Right lobe of liver (tissue), 6 donors: ENCODE results near the gene MSX2. TPM values are rescaled to one million over a fixed set of nuclear protein-coding genes. Genes with fewer than 3 reads are reported as not detected.

ENCODE experiments used
- ATAC-seq, 4 donors: fragments of 200-7000 bp; cut with Tn5 transposase; one replicate each; pipeline ENCODE4 v1.9.1; 2020; ENCODE audit warnings: mild to moderate bottlenecking in 4 of 4, moderate library complexity in 4 of 4
- DNase-seq, 3 donors: peaks; one replicate each; pipeline ENCODE4 v3.0.0-alpha.2; 2020
- H3K27ac ChIP-seq, 3 donors: fragments of 200-600 bp; one replicate each; pipeline ENCODE4 v1.8.0; 2022
- H3K27me3 ChIP-seq, 2 donors: fragments of 200-600 bp; one replicate each; pipeline ENCODE4 v1.8.0; 2022
- H3K36me3 ChIP-seq, 4 donors: fragments of 200-600 bp; sonication (generic) in 1 of 4; one replicate each; pipeline versions ENCODE4 v1.5.1 to v1.8.0; 2017 to 2022; ENCODE audit warnings: control low read depth in 1 of 4
- H3K4me1 ChIP-seq, 4 donors: fragments of 200-600 bp; sonication (generic) in 1 of 4; one replicate each; pipeline versions ENCODE4 v1.5.1 to v1.8.0; 2017 to 2022; ENCODE audit warnings: control low read depth in 1 of 4
- H3K4me3 ChIP-seq, 3 donors: fragments of 200-600 bp; one replicate each; pipeline ENCODE4 v1.8.0; 2022
- H3K9me3 ChIP-seq, 4 donors: fragments of 200-600 bp; sonication (generic) in 1 of 4; one replicate each; pipeline versions ENCODE4 v1.5.1 to v1.8.0; 2017 to 2022; ENCODE audit warnings: control low read depth in 1 of 4
- CTCF ChIP-seq, 4 donors: fragments of 200-600 bp in 3 of 4; fragments of 450-650 bp in 1 of 4; IDR thresholded peaks; one replicate each; pipeline versions ENCODE4 v1.5.1 to v1.8.0; 2016 to 2022; ENCODE audit warnings: antibody characterized with exemption in 4 of 4, mild to moderate bottlenecking in 2 of 4
- POLR2A ChIP-seq: fragments of 450-650 bp; IDR thresholded peaks from one replicate; pipeline ENCODE4 v1.6.1; 2017; ENCODE audit warnings: antibody characterized with exemption, mild to moderate bottlenecking
- WGBS: methylation state at CpG from one replicate; pipeline ENCODE4 v1.1.6; 2018; ENCODE audit warnings: low coverage, low lambda C conversion rate; ENCODE audit not compliant: insufficient coverage; ENCODE audit errors: missing lambda C conversion rate; 5-methylcytosine and 5-hydroxymethylcytosine counted together
- intact Hi-C, 2 donors: fragments of 100-400 bp; cut with DNase I; formaldehyde crosslinking; loops; one replicate each; pipeline versions ENCODE4 v1.11.2 to v1.14.1; 2022
- total RNA-seq, 6 experiments: library from RNA; depleted of rRNA in 2 of 6; stranded (reverse); fragments of >200 nt in 2 of 6; fragmentation: NEBNext Ultra II Directional in 3 of 6; extraction: Animal tissue kit (Norgen Biotek cat#: 25700) in 3 of 6; gene quantifications; one replicate each; pipeline versions ENCODE4 v1.1.0 to v1.2.4, GENCODE V29; 2016 to 2023
- donor health status: DM: no; HTN: yes; CAD: no.
- donor health status: DM: no; HTN: no; CAD: no.
- donor health status: DM: no; HTN: no; CAD: no.
- donor health status: DM: no; HTN: yes; CAD: no.
- donor health status: DM: no; HTN: yes; CAD: no.

Gene MSX2
- total RNA-seq, 6 experiments from 2014 or later = not detected

DNA sequence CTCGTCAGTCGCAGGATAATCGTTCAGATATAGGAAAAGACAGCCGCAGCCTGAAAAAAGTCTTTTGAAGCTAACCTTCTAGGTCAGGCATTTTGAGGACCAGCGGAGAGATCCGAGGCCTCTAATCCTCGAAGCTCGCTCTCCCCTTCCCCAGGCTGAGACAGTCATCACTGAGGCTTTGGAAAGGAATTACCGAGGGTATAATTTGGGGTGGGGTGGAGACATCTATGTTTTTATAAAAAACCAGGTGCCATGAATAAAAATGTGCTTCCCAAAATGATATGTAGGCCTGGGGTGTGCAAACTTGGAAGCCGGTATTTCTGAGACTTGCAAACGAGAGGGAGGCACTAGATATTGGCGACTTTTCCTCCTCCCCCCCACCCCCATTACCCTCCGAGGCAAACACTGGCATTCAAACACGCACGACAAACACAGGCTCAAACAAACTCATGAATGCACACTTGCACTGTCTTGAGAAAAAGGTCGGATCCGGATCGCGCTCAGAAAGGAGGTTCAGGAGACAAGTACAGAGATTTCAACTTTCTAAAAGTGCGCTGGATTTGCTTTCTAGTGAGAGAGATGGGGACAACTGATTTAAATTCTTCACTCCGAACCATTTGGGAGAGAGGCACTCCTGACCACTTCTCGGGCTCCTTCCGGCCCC lies 935 bp upstream of the MSX2 start:
- intact Hi-C loops = no loop called here
- 12% methylated on average over 23 of the region's 23 CpGs for WGBS
- TF ChIP-seq CTCF (IDR thresholded peaks at IDR 0.05) (no peak), POLR2A (no peak)

GRCh38 chr5:174723979-174724483 lies 351 bp upstream of the MSX2 start:
- intact Hi-C loops = no loop called here
- Histone ChIP-seq H3K9me3 (no peaks in the 10 kb centered on the region), H3K27me3 (peaks cover 0 to 27% of the 10 kb centered on the region in 2 donors)

More for the DNA sequence above, 935 bp upstream of the MSX2 start:
- Histone ChIP-seq H3K27ac (no peak overlapping the region), H3K36me3 (no peaks in the 10 kb centered on the region), H3K9me3 (no peaks in the 10 kb centered on the region), H3K4me3 (peak overlapping the region in 2 of 3 donors; percentile 21 to 32), H3K4me1 (peaks cover 0 to 6% (median 0%) of the 10 kb centered on the region in 4 donors), H3K27me3 (peaks cover 0 to 27% of the 10 kb centered on the region in 2 donors)
- ATAC-seq = no peak
- no peak for DNase-seq

GRCh38 chr5:174725261-174725990 lies 1.0 kb downstream of the MSX2 start:
- DNase-seq = no peak
- WGBS = 7% methylated on average over 3 of the region's 30 CpGs
- peak overlapping the region in 1 of 3 donors; percentile 14 for H3K4me3 ChIP-seq
- H3K27ac ChIP-seq = no peak overlapping the region
- H3K36me3 ChIP-seq = no peaks in the 10 kb centered on the region
- peaks cover 0 to 18% of the 10 kb centered on the region in 2 donors for H3K27me3 ChIP-seq
- no peaks in the 10 kb centered on the region for H3K9me3 ChIP-seq
- no peak for ATAC-seq
- intact Hi-C loops = no loop called here
- TF ChIP-seq CTCF (IDR thresholded peaks at IDR 0.05) = no peak
- TF ChIP-seq POLR2A = no peak
- peaks cover 0 to 6% (median 0%) of the 10 kb centered on the region in 4 donors for H3K4me1 ChIP-seq

More at GRCh38 chr5:174723979-174724483, 351 bp upstream of the MSX2 start:
- no peak overlapping the region for H3K27ac ChIP-seq
- ATAC-seq = no peak
- peak overlapping the region; percentile 21 to 33 (median 32) for H3K4me3 ChIP-seq
- no peaks in the 10 kb centered on the region for H3K36me3 ChIP-seq
- TF ChIP-seq POLR2A (no peak), CTCF (IDR thresholded peaks at IDR 0.05) (no peak)
- no peak for DNase-seq
- 4% methylated on average over 17 of the region's 20 CpGs for WGBS
- peaks cover 0 to 6% (median 0%) of the 10 kb centered on the region in 4 donors for H3K4me1 ChIP-seq

DNA sequence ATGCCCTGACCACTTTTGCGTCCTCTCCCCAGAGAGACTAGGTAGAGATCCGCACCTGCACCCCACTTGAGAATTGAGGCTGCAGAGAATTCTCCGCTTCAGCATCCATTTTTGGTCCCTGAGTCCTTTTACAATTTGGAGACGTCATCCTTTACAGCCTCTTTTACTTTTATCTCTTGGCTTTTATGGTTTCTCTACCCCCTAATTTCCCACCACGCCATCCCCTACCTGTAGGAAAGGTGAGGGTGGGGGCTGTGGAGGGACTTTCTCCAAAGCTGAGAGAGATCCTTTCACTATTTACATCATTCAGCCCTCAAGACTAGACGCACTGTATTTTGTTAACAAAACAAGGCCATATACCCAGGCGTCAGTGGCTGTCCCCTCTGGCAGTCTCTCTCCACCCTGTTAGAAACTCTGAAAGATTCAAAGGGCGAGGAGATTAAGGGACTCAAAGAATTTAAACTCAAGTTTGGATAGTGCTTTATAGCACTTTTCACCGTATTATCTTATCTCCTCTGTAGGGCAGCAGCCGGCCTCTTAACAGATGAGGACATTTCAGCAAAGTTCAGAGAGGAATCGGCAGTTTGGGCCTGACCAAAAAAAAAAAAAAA lies 1.7 kb downstream of the MSX2 start:
- Histone ChIP-seq H3K4me1 (peaks cover 0 to 6% (median 0%) of the 10 kb centered on the region in 4 donors), H3K9me3 (no peaks in the 10 kb centered on the region), H3K4me3 (no peak overlapping the region), H3K36me3 (no peaks in the 10 kb centered on the region), H3K27me3 (peaks cover 0 to 17% of the 10 kb centered on the region in 2 donors), H3K27ac (no peak overlapping the region)
- no peak for TF ChIP-seq CTCF (IDR thresholded peaks at IDR 0.05)
- TF ChIP-seq POLR2A = no peak
- ATAC-seq (no peak), DNase-seq (no peak)
- WGBS = 24% methylated on average over 9 of the region's 11 CpGs
- intact Hi-C loops = no loop called here
